Right lobe of liver (tissue), 6 donors: ENCODE data around the gene CDC14A. TPM values are rescaled to one million over a fixed set of nuclear protein-coding genes. Genes with fewer than 3 reads are reported as not detected.

Source experiments
- ATAC-seq, 4 donors: fragments of 200-7000 bp; cut with Tn5 transposase; one replicate each; pipeline ENCODE4 v1.9.1; 2020; ENCODE audit warnings: mild to moderate bottlenecking in 4 of 4, moderate library complexity in 4 of 4
- DNase-seq, 3 donors: peaks; one replicate each; pipeline ENCODE4 v3.0.0-alpha.2; 2020
- H3K27ac ChIP-seq, 3 donors: fragments of 200-600 bp; one replicate each; pipeline ENCODE4 v1.8.0; 2022
- H3K27me3 ChIP-seq, 2 donors: fragments of 200-600 bp; one replicate each; pipeline ENCODE4 v1.8.0; 2022
- H3K36me3 ChIP-seq, 4 donors: fragments of 200-600 bp; sonication (generic) in 1 of 4; one replicate each; pipeline versions ENCODE4 v1.5.1 to v1.8.0; 2017 to 2022; ENCODE audit warnings: control low read depth in 1 of 4
- H3K4me1 ChIP-seq, 4 donors: fragments of 200-600 bp; sonication (generic) in 1 of 4; one replicate each; pipeline versions ENCODE4 v1.5.1 to v1.8.0; 2017 to 2022; ENCODE audit warnings: control low read depth in 1 of 4
- H3K4me3 ChIP-seq, 3 donors: fragments of 200-600 bp; one replicate each; pipeline ENCODE4 v1.8.0; 2022
- H3K9me3 ChIP-seq, 4 donors: fragments of 200-600 bp; sonication (generic) in 1 of 4; one replicate each; pipeline versions ENCODE4 v1.5.1 to v1.8.0; 2017 to 2022; ENCODE audit warnings: control low read depth in 1 of 4
- POLR2A ChIP-seq: fragments of 450-650 bp; IDR thresholded peaks from one replicate; pipeline ENCODE4 v1.6.1; 2017; ENCODE audit warnings: antibody characterized with exemption, mild to moderate bottlenecking
- WGBS: methylation state at CpG from one replicate; pipeline ENCODE4 v1.1.6; 2018; ENCODE audit warnings: low coverage, low lambda C conversion rate; ENCODE audit not compliant: insufficient coverage; ENCODE audit errors: missing lambda C conversion rate; 5-methylcytosine and 5-hydroxymethylcytosine counted together
- intact Hi-C, 2 donors: fragments of 100-400 bp; cut with DNase I; formaldehyde crosslinking; loops; one replicate each; pipeline versions ENCODE4 v1.11.2 to v1.14.1; 2022
- total RNA-seq, 6 experiments: library from RNA; depleted of rRNA in 2 of 6; stranded (reverse); fragments of >200 nt in 2 of 6; fragmentation: NEBNext Ultra II Directional in 3 of 6; extraction: Animal tissue kit (Norgen Biotek cat#: 25700) in 3 of 6; gene quantifications; one replicate each; pipeline versions ENCODE4 v1.1.0 to v1.2.4, GENCODE V29; 2016 to 2023
- TF ChIP-seq, protein P1 (sequence below), 4 donors: fragments of 200-600 bp in 3 of 4; fragments of 450-650 bp in 1 of 4; IDR thresholded peaks; one replicate each; pipeline versions ENCODE4 v1.5.1 to v1.8.0; 2016 to 2022; ENCODE audit warnings: antibody characterized with exemption in 4 of 4, mild to moderate bottlenecking in 2 of 4
- donor health status: DM: no; HTN: yes; CAD: no.
- donor health status: DM: no; HTN: no; CAD: no.
- donor health status: DM: no; HTN: no; CAD: no.
- donor health status: DM: no; HTN: yes; CAD: no.
- donor health status: DM: no; HTN: yes; CAD: no.

The CDC14A gene
- total RNA-seq, 6 experiments from 2014 or later = 1.1 to 3.3 (median 1.6) TPM

DNA sequence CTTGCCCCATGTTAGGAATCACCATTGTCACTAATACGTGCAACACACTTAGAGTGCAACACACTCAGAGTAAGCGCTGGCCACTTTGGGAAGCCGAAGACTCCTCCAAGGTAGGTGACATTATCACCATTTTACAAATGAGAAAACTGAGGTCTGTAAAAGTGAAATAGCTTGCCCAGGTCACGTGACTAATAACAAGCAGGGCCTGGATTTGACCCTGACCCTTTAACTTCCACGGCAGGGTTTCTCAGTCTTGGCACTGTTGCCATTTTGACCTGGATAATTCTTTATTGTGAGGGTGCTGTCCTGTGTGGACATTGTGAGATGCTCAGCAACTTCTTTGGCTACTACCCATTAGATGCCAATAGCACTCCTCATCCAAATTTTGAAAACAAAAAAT is 177.8 kb downstream of the CDC14A start:
- no peak for DNase-seq
- 74% methylated on average over 3 of the region's 5 CpGs for WGBS
- ATAC-seq = no peak

DNA sequence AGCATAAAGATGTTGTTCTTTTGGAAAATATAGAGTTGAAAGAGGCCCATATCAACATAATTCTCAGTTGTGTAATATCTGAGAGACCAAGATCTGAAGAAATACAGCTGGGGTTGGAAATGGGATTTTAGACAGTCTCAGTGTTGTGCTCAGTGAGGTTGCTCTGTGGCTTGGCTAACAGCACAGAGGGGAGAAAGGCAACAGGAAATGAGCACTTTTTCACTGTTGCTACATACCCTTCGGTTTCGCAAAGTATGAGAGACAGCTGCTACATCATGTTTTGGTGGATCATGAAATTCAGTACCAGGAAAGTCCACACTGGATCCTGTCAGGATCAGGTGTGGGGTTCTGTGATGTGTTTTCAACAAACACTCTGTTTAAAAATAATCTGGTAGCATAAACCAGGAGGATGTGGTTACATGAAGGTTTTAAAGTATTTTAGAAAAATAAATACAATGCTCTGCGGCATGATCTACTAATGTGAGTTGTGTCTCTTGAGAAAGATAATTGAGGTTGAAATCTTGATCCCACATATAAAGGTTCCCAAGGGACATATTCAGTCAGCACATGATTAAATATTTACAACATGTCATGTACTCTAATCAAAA is 178.7 kb downstream of the CDC14A start:
- Histone ChIP-seq H3K27me3 (no peaks in the 10 kb centered on the region), H3K27ac (no peak overlapping the region), H3K4me1 (peaks cover 0 to 10% (median 3%) of the 10 kb centered on the region in 4 donors), H3K9me3 (no peaks in the 10 kb centered on the region), H3K4me3 (no peak overlapping the region), H3K36me3 (no peaks in the 10 kb centered on the region)
- DNase-seq (no peak), ATAC-seq (peak; percentile 65 to 79 (median 70))
- TF ChIP-seq, protein P1, sequence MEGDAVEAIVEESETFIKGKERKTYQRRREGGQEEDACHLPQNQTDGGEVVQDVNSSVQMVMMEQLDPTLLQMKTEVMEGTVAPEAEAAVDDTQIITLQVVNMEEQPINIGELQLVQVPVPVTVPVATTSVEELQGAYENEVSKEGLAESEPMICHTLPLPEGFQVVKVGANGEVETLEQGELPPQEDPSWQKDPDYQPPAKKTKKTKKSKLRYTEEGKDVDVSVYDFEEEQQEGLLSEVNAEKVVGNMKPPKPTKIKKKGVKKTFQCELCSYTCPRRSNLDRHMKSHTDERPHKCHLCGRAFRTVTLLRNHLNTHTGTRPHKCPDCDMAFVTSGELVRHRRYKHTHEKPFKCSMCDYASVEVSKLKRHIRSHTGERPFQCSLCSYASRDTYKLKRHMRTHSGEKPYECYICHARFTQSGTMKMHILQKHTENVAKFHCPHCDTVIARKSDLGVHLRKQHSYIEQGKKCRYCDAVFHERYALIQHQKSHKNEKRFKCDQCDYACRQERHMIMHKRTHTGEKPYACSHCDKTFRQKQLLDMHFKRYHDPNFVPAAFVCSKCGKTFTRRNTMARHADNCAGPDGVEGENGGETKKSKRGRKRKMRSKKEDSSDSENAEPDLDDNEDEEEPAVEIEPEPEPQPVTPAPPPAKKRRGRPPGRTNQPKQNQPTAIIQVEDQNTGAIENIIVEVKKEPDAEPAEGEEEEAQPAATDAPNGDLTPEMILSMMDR (IDR thresholded peaks at IDR 0.05) = no peak
- no peak for TF ChIP-seq POLR2A
- intact Hi-C loops = loop anchor here in 1 of 2 donors (10.0 kb wide), 1 partner anchor 66 kb away; no protein-coding TSS in a partner anchor
- whole genome bisulfite sequencing = 44% methylated on average over 3 of the region's 3 CpGs

More for the DNA sequence above, 177.8 kb downstream of the CDC14A start:
- Histone ChIP-seq H3K9me3 (no peaks in the 10 kb centered on the region), H3K27me3 (no peaks in the 10 kb centered on the region), H3K4me1 (peaks cover 0 to 10% (median 3%) of the 10 kb centered on the region in 4 donors), H3K4me3 (no peak overlapping the region), H3K36me3 (no peaks in the 10 kb centered on the region), H3K27ac (no peak overlapping the region)
- intact Hi-C loops = loop anchor here in 1 of 2 donors (10.0 kb wide), 1 partner anchor 65 kb away; no protein-coding TSS in a partner anchor
- TF ChIP-seq, protein P1 (IDR thresholded peaks at IDR 0.05) = no peak
- no peak for TF ChIP-seq POLR2A

DNA sequence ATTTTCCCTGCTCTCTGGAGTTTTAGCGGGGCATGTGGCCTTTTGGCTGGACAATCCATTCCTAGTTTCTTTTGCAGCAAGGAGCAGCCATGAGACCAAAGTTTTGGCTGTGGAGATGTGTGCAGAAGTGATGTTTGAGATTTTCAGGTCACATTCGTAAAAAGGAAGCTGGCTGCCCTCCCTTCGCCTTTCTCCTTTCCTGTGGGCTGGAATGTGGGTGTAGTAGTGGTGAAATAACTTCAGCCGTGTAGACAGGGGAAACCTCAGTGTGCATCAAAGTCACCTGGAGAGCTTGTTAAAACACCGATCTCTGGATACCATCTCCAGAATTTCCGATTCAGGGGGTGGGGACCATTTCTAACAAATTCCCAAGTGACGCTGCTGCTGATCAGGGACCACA is 180.3 kb downstream of the CDC14A start:
- Histone ChIP-seq H3K36me3 (no peaks in the 10 kb centered on the region), H3K27me3 (no peaks in the 10 kb centered on the region), H3K9me3 (no peaks in the 10 kb centered on the region), H3K4me1 (peaks cover 0 to 10% (median 3%) of the 10 kb centered on the region in 4 donors), H3K4me3 (no peak overlapping the region), H3K27ac (no peak overlapping the region)
- 50% methylated on average over 5 of the region's 7 CpGs for WGBS
- ATAC-seq (no peak), DNase-seq (no peak)
- no peak for TF ChIP-seq POLR2A
- TF ChIP-seq, protein P1 (IDR thresholded peaks at IDR 0.05) = no peak
- intact Hi-C loops = loop anchor here in 1 of 2 donors (10.0 kb wide), 1 partner anchor 68 kb away; no protein-coding TSS in a partner anchor

DNA sequence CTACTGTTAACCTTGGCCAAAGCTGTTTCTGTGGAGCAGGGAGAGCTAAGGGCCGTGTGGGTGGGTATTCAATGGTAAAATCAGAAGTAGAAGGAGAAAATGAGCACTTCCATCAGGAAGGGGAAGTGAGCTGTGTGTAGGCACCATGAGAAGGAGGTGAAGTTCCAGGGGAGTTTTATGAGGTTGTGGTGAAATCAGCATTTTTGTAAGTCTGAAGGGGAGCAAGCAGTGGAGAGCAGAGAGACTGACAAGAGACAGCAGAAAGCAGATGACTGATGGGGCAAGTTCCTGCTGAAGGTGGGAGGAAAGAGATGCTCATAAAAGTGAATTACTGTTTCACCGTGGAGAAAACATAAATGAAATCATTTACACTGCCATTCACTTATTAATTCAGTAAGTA is 183.0 kb downstream of the CDC14A start:
- ATAC-seq (no peak), DNase-seq (no peak)
- H3K9me3 ChIP-seq = no peaks in the 10 kb centered on the region
- no peak overlapping the region for H3K27ac ChIP-seq
- no peaks in the 10 kb centered on the region for H3K36me3 ChIP-seq
- H3K4me1 ChIP-seq = no peaks in the 10 kb centered on the region
- no peaks in the 10 kb centered on the region for H3K27me3 ChIP-seq
- H3K4me3 ChIP-seq = no peak overlapping the region
- TF ChIP-seq, protein P1 (IDR thresholded peaks at IDR 0.05) = no peak
- TF ChIP-seq POLR2A = no peak
- intact Hi-C loops = loop anchor here in 1 of 2 donors (10.0 kb wide), 1 partner anchor 70 kb away; no protein-coding TSS in a partner anchor
- WGBS = 54% methylated on average over 2 of the region's 2 CpGs
